Natural killer cell treated with Interleukin-12 subunit alpha and Interleukin-12 subunit beta and Interleukin-15 and Interleukin-18, amount 100 ng/mL, for 72 hours (primary cell): ENCODE measurements around the gene CDS1. TPM values are rescaled to one million over a fixed set of nuclear protein-coding genes. Genes with fewer than 3 reads are reported as not detected.

Source experiments
- ATAC-seq, 2 donors: fragments of 150-1000 bp; cut with Tn5 transposase in 1 of 2; sonication (Bioruptor Pico), chemical (Tn5 transposase) in 1 of 2; 2 replicates each; pipeline ENCODE4 v1.10.0; 2021
- DNase-seq: peaks from one replicate; pipeline ENCODE4 v3.0.0; 2022; ENCODE audit warnings: low spot score
- H3K27ac Mint-ChIP-seq, 2 donors: 1 replicate in 1 of 2; 2 replicates in 1 of 2; pipeline ENCODE4 v1.8.0; 2022; ENCODE audit warnings: mixed read lengths in 2 of 2, mild to moderate bottlenecking in 1 of 2, moderate library complexity in 1 of 2
- H3K27me3 Mint-ChIP-seq, 2 donors: 1 replicate in 1 of 2; 2 replicates in 1 of 2; pipeline ENCODE4 v1.8.0; 2022; ENCODE audit warnings: mixed read lengths in 2 of 2
- H3K36me3 Mint-ChIP-seq: one replicate; pipeline ENCODE4 v1.8.0; 2022; ENCODE audit warnings: mixed read lengths
- H3K4me1 Mint-ChIP-seq, 2 donors: 1 replicate in 1 of 2; 2 replicates in 1 of 2; pipeline ENCODE4 v1.8.0; 2022; ENCODE audit warnings: low read depth in 2 of 2, mixed read lengths in 2 of 2, mild to moderate bottlenecking in 1 of 2
- H3K4me3 Mint-ChIP-seq: one replicate; pipeline ENCODE4 v1.8.0; 2022; ENCODE audit warnings: mixed read lengths
- H3K9me3 Mint-ChIP-seq: 2 replicates; pipeline ENCODE4 v1.8.0; 2022; ENCODE audit warnings: mixed read lengths
- total RNA-seq, 2 donors: library from RNA; stranded (reverse); gene quantifications; one replicate each; pipeline ENCODE4 v1.2.3, GENCODE V29; 2022

The CDS1 gene
- total RNA-seq, 2 donors from 2014 or later: not detected

DNA sequence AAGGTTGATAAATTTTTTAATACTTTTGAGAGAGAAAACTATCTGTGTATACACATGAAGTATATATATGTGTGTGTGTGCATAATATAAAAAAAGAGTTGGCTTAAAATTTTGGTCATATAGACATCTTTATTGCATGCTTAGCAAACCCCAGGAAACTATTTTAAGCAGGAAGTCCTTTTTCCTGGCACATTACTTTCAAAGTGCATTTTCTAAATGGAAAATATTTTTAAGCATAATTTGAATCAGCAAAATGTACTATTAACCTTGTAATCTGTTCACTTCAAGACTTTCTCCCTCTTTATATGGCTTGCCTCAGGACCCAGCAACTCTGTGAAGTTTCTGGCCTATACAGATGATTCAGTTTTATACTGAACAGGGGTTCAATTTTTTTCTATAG, 106.3 kb downstream of the CDS1 start:
- Mint-ChIP-seq H3K4me1 (no peaks in the 10 kb centered on the region), H3K4me3 (no peak overlapping the region), H3K27ac (no peak overlapping the region), H3K9me3 (no peaks in the 10 kb centered on the region), H3K36me3 (no peaks in the 10 kb centered on the region), H3K27me3 (no peaks in the 10 kb centered on the region)
- ATAC-seq: no peak
- DNase-seq: no peak

DNA sequence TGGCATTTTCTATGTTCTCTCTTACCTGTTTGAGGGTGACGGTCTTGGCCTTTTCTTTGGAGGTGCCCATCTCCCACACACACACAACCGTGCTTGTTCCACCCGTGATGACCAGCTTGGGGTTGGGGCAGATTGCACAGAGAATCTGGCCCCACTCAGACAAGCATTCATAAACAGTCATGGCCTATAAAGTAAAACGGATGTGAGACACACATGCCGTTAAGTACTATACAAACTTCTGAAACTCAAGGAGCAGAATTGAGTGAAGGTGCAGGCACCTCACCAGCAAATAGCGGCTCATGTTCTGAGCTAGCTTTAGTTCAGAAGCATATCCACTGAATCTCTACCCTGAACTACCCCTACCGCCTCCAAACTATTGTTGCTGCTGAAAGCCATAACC, 107.6 kb downstream of the CDS1 start:
- H3K27ac Mint-ChIP-seq: no peak overlapping the region
- H3K36me3 Mint-ChIP-seq: no peaks in the 10 kb centered on the region
- H3K4me3 Mint-ChIP-seq: no peak overlapping the region
- no peaks in the 10 kb centered on the region for H3K27me3 Mint-ChIP-seq
- no peak for ATAC-seq
- DNase-seq: no peak
- H3K9me3 Mint-ChIP-seq: peaks cover 3% of the 10 kb centered on the region
- no peaks in the 10 kb centered on the region for H3K4me1 Mint-ChIP-seq

DNA sequence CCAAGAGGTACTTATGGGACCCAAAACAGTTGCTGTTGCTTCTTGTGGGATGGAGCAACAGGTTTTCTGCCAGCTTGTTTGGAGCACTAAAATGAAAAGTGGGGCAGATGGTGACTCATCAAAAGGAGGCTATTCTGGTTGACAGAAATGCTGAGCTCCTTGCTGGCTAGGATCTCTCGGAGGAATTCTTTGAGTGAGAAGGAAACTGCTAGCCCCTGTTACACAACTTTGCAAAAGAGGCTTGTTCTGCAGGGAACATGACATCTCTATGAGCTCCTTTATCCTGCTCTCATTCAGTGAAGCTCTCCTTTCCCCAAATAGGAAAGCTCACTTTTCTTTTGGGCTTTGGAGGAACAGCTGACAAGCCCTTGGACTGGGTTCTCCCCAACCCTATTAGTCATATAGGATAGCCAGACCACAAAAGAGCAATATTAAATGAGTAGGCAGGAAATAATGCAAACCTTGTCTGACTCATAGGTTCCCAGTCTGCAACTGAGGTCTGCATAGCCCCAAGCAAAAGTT, 108.3 kb downstream of the CDS1 start:
- ATAC-seq: peak in 1 of 2 donors; percentile 6
- Mint-ChIP-seq H3K27me3 (no peaks in the 10 kb centered on the region), H3K4me3 (no peak overlapping the region)

DNA sequence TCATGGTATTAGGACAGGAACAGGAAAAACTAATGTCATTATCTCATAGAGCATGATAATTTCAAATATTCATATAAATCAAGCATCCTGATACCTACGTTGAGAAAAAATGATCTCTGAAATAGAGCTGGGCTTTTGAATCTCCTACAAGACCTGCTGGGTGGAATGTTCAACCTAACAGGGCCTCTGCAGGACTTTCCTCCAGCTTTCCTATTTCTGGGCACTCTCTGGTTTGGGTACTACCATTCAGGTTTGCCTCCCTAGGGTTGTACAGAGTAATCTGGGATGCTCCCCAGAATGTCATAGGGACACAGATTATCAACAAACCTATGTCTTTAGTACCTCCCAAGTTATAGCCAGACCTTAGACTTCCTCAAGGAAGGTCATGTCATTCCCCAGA, 108.9 kb downstream of the CDS1 start:
- Mint-ChIP-seq H3K27ac (no peak overlapping the region), H3K4me1 (no peaks in the 10 kb centered on the region)

More for the DNA sequence above, 108.3 kb downstream of the CDS1 start:
- no peak for DNase-seq
- H3K9me3 Mint-ChIP-seq: peaks cover 3% of the 10 kb centered on the region
- H3K27ac Mint-ChIP-seq: no peak overlapping the region
- H3K36me3 Mint-ChIP-seq: no peaks in the 10 kb centered on the region
- H3K4me1 Mint-ChIP-seq: no peaks in the 10 kb centered on the region

DNA sequence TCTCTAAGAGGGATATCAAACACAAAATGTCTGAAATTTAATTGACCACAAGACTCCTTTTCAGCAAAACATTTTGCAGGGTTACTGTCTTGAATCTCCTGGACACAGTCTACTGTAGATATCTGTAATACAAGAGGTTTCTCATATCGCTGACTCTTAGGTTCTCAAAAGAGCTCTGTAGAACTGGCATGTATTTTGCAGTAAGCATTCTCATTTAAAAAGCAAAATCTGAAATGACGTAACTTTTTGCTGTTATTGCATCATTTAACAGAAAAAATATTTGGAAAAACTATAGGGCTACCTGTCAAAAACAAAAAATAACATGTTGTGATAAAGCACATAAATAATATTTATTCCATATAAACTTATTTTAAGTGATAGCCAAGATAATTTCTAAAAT, 114.2 kb downstream of the CDS1 start:
- Mint-ChIP-seq H3K36me3 (no peaks in the 10 kb centered on the region), H3K27me3 (no peaks in the 10 kb centered on the region), H3K27ac (no peak overlapping the region), H3K4me1 (no peaks in the 10 kb centered on the region), H3K4me3 (no peak overlapping the region), H3K9me3 (peaks cover 3% of the 10 kb centered on the region)
- DNase-seq: no peak
- no peak for ATAC-seq

More for the DNA sequence above, 108.9 kb downstream of the CDS1 start:
- Mint-ChIP-seq H3K27me3 (no peaks in the 10 kb centered on the region), H3K4me3 (no peak overlapping the region), H3K9me3 (peaks cover 3% of the 10 kb centered on the region), H3K36me3 (no peaks in the 10 kb centered on the region)
- ATAC-seq: no peak
- DNase-seq: no peak

DNA sequence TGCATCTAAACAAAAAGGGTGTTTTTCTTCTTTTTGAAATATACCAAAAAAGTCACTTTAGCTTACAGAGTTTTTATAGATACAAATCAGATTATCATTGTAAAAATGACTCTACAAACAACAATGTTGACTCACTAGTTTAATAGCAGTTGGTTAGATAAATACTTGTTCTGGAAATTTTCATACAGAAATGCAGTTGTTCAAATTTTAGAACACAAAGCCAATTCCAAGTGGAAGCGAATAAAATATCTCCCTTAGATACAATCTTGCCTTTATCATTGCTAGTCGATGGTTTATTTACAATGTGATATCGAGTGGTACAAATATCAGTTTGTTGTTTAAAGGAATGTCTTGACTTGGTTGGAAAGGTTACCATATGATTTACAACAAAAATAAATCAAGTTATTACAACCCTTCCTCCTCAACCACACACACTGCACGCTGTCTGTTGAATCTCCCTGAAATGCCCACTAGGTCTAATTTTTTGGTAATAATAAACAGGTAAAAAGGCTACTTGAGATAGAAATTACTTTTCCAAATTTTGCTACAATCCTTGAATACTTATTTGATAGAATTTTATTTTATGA, 114.8 kb downstream of the CDS1 start:
- ATAC-seq: no peak
- Mint-ChIP-seq H3K36me3 (no peaks in the 10 kb centered on the region), H3K4me3 (no peak overlapping the region), H3K4me1 (no peaks in the 10 kb centered on the region), H3K9me3 (peaks cover 3% of the 10 kb centered on the region), H3K27me3 (no peaks in the 10 kb centered on the region), H3K27ac (no peak overlapping the region)
- DNase-seq: no peak

DNA sequence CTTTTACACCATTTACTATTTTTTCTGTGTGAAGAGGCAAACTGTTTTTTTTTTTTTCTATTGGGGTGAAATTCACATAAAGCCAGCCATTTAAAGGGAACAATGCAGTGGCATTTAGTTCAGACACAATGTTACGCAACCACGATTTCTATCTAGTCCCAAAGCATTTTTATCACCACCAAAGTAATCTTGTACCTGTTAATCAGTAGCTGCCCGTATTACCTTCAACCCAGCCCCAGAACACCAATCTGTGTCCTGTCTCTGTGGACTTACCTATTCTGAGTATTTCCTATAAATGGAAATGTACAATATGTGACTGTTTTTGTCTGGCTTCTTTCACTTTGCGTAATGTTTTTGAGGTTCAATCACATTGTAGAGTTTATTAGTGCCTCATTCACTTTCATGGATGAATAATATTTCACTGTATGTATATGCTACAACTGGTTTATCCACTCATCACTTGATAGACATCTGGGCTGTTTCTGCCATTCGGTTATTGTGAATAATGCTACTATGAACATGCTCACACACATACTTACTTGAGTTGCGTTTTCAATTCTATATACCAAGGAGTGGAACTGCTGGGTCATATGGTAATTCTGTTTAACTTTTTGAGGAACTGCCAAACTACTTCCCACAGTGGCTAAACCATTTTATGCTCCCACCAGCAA, 116.2 kb downstream of the CDS1 start:
- Mint-ChIP-seq H3K4me3 (no peak overlapping the region), H3K36me3 (no peaks in the 10 kb centered on the region), H3K9me3 (peaks cover 3% of the 10 kb centered on the region), H3K27ac (no peak overlapping the region), H3K4me1 (no peaks in the 10 kb centered on the region), H3K27me3 (no peaks in the 10 kb centered on the region)
- no peak for ATAC-seq
- DNase-seq: no peak

Other genes with a start within 250 kb of the CDS1 start
- gene NKX6-1, start 83.8 kb upstream of the CDS1 start, total RNA-seq: not detected